Thyroid gland (tissue), 4 donors: Measurements from ENCODE around the gene GRIP1. TPM values are rescaled to one million over a fixed set of nuclear protein-coding genes. Genes with fewer than 3 reads are reported as not detected.

Source experiments
- DNase-seq, 2 donors: peaks; one replicate each; pipeline ENCODE4 v3.0.0-alpha.2; 2019
- H3K27ac ChIP-seq, 3 donors: fragments of 200-600 bp; sonication (generic); 1 replicate in 2 of 3; 2 replicates in 1 of 3; pipeline ENCODE4 v1.5.1; 2016 to 2019; ENCODE audit warnings: mild to moderate bottlenecking in 1 of 3, moderate library complexity in 1 of 3
- H3K27me3 ChIP-seq: fragments of 200-600 bp; sonication (generic); one replicate; pipeline ENCODE4 v1.5.1; 2019
- H3K36me3 ChIP-seq, 2 donors: fragments of 200-600 bp; sonication (generic); one replicate each; pipeline ENCODE4 v1.5.1; 2016 to 2019
- H3K4me1 ChIP-seq, 2 donors: fragments of 200-600 bp; sonication (generic); one replicate each; pipeline ENCODE4 v1.5.1; 2017 to 2019
- H3K4me3 ChIP-seq, 3 donors: fragments of 200-600 bp; sonication (generic); replicated peaks in 1 of 3; 1 replicate in 2 of 3; 2 replicates in 1 of 3; pipeline ENCODE4 v1.5.1; 2016; ENCODE audit warnings: mild to moderate bottlenecking in 1 of 3
- H3K9me3 ChIP-seq: fragments of 200-600 bp; sonication (generic); one replicate; pipeline ENCODE4 v1.5.1; 2017
- POLR2A ChIP-seq, 2 donors: fragments of 450-650 bp; IDR thresholded peaks; one replicate each; pipeline ENCODE4 v1.6.1; 2017; ENCODE audit warnings: antibody characterized with exemption in 2 of 2, mild to moderate bottlenecking in 2 of 2, moderate library complexity in 1 of 2
- WGBS, 2 donors: methylation state at CpG; one replicate each; pipeline ENCODE4 v1.1.5; 2017; 5-methylcytosine and 5-hydroxymethylcytosine counted together
- intact Hi-C: fragments of 100-400 bp; cut with DNase I; formaldehyde crosslinking; loops from one replicate; pipeline ENCODE4 v1.15.1; 2023
- total RNA-seq, 4 donors: library from RNA; depleted of rRNA; stranded (reverse); fragments of >200 nt; gene quantifications; one replicate each; pipeline ENCODE4 v1.2.3, GENCODE V29; 2016
- TF ChIP-seq, protein P1 (sequence below), 6 experiments: fragments of 200-600 bp in 3 of 6; fragments of 450-650 bp in 3 of 6; sonication (generic) in 3 of 6; IDR thresholded peaks; one replicate each; pipeline ENCODE4 v1.5.1; 2016 to 2019; ENCODE audit warnings: antibody characterized with exemption in 6 of 6, mild to moderate bottlenecking in 2 of 6, inconsistent platforms in 1 of 6, moderate library complexity in 1 of 6

GRIP1 gene
- total RNA-seq, 4 donors from 2014 or later = 9.9 to 21.1 (median 15.6) TPM

DNA sequence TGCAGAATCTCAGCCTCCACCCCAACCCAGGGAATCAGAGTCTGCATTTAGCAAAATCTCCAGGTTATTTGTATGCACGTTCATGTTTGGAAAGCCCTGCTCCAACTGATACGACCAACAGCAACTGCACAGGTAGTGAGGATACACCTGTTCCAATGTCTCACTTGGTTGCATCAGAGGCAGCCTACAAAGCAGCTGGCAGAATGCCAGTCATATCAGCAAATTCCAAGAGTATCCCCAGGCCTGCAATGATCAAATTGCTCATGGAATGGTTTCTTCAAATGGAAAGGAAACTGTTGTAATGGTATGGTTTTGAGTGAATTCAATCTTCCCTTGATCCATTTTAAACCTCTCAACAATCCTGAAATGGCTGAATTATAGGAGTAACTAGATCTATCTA is 75.4 kb downstream of the GRIP1 start:
- DNase-seq = peak; percentile 61 to 73
- Histone ChIP-seq H3K4me3 (no peak overlapping the region), H3K9me3 (no peaks in the 10 kb centered on the region), H3K27ac (no peak overlapping the region), H3K4me1 (peaks cover 7 to 8% of the 10 kb centered on the region in 2 donors), H3K27me3 (no peaks in the 10 kb centered on the region), H3K36me3 (no peaks in the 10 kb centered on the region)
- 7 to 25% methylated on average over 2 of the region's 2 CpGs for WGBS, 2 donors
- intact Hi-C loops = no loop called here
- no peak for TF ChIP-seq POLR2A (IDR thresholded peaks at IDR 0.05)
- TF ChIP-seq, protein P1, sequence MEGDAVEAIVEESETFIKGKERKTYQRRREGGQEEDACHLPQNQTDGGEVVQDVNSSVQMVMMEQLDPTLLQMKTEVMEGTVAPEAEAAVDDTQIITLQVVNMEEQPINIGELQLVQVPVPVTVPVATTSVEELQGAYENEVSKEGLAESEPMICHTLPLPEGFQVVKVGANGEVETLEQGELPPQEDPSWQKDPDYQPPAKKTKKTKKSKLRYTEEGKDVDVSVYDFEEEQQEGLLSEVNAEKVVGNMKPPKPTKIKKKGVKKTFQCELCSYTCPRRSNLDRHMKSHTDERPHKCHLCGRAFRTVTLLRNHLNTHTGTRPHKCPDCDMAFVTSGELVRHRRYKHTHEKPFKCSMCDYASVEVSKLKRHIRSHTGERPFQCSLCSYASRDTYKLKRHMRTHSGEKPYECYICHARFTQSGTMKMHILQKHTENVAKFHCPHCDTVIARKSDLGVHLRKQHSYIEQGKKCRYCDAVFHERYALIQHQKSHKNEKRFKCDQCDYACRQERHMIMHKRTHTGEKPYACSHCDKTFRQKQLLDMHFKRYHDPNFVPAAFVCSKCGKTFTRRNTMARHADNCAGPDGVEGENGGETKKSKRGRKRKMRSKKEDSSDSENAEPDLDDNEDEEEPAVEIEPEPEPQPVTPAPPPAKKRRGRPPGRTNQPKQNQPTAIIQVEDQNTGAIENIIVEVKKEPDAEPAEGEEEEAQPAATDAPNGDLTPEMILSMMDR (IDR thresholded peaks at IDR 0.05) = no peak

DNA sequence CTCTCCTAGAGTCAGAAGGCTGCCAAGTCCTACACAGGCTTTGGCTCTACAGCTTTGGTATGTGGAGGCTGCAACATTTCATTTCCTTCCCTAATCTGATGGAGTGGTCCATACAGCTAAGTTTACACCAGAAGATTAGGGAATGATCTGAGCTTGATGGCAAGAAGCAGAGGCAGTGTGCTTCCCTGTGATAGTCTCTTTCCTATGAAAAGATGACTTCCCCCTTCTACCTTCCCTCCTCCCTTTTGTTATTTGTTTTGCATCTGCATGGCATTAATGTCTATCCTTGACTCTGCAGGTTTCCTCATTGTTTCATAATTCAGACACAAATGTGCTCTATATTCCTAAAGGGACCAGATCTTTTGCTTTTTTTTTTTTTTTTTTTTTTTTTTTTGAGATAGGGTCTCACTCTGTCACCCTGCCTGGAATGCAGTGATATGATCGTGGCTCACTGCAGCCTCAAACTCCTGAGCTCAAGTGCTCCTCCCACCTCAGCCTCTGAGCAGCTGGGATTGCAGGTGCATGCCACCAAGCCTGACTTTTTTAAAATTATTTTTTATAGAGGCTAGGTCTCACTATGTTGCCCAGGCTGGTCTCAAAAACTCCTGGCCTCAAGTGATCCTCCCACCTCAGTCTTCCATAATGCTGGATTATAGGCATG is 76.3 kb downstream of the GRIP1 start:
- H3K27ac ChIP-seq = no peak overlapping the region
- no peaks in the 10 kb centered on the region for H3K36me3 ChIP-seq
- peaks cover 7 to 8% of the 10 kb centered on the region in 2 donors for H3K4me1 ChIP-seq
- intact Hi-C loops = no loop called here
- H3K4me3 ChIP-seq = no peak overlapping the region
- 52 to 64% methylated on average over 1 of the region's 1 CpG for WGBS, 2 donors
- TF ChIP-seq POLR2A (IDR thresholded peaks at IDR 0.05) = no peak
- DNase-seq = no peak
- no peaks in the 10 kb centered on the region for H3K9me3 ChIP-seq
- H3K27me3 ChIP-seq = no peaks in the 10 kb centered on the region

DNA sequence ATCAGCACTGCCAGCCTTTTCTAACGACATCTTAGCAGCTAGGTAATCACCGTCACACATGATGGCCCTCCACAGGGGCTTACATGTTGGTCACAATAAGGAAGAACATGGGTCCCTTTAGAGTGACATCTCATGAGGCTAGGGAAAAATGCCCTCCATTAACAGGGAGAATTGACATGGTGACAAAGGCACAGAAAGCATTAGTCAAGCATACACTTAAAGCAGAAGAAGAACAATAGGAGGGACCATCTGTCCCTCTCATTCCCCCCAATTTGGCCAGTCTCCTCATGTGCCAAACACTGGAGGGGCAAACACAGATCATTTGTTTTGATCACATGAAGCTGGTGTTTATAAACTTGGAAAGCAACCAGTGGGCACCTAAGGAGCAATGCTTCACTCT is 78.0 kb downstream of the GRIP1 start:
- TF ChIP-seq, protein P1 (IDR thresholded peaks at IDR 0.05) = no peak
- TF ChIP-seq POLR2A (IDR thresholded peaks at IDR 0.05) = no peak
- Histone ChIP-seq H3K36me3 (no peaks in the 10 kb centered on the region), H3K4me1 (peaks cover 7 to 8% of the 10 kb centered on the region in 2 donors), H3K4me3 (no peak overlapping the region), H3K9me3 (no peaks in the 10 kb centered on the region), H3K27ac (no peak overlapping the region), H3K27me3 (no peaks in the 10 kb centered on the region)
- 81 to 90% methylated on average over 2 of the region's 2 CpGs for WGBS, 2 donors
- no peak for DNase-seq
- intact Hi-C loops = no loop called here

DNA sequence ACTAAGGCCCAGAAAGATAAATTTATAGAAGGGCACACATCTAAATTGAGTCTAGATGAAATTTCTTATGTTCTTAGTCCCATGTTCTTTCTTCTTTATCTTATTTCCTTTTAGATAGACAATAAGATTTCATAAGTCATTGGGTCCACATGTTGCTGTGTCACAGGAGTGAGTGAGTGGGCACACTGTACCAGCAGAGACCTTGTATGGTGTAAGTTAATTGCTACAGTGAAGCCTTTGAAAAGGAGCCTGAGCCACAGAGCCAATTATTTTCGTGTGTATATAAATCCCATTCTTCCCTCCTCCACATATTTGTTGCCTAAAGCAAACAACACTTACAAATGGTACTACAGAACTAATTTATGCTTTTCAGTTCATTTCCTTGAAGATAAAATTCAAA is 79.1 kb downstream of the GRIP1 start:
- no peaks in the 10 kb centered on the region for H3K27me3 ChIP-seq
- TF ChIP-seq, protein P1 (IDR thresholded peaks at IDR 0.05) = no peak
- no peak for TF ChIP-seq POLR2A (IDR thresholded peaks at IDR 0.05)
- H3K9me3 ChIP-seq = no peaks in the 10 kb centered on the region
- H3K4me3 ChIP-seq = no peak overlapping the region
- no peak overlapping the region for H3K27ac ChIP-seq
- peaks cover 7 to 8% of the 10 kb centered on the region in 2 donors for H3K4me1 ChIP-seq
- no peaks in the 10 kb centered on the region for H3K36me3 ChIP-seq
- intact Hi-C loops = no loop called here
- DNase-seq = no peak
- 79 to 84% methylated on average over 1 of the region's 1 CpG for WGBS, 2 donors

DNA sequence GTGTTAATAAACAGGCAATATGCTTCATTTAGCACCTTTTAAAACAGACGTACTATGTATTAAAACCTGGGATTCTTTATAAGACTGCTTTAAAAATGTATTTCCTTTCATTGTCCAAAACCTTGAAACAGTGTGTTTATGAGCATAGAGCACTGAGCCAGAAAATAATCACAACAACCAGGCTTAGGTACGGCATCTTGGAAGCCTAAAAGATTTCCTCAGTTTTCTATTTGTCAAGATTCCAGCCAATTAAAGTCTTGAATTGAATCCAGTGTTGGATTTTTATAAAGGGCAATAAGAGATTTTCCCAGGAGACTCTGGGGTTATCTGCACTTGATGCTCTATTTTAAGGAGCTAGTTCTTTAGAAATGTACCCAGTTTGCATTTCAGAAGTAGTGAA is 80.3 kb downstream of the GRIP1 start:
- Histone ChIP-seq H3K27ac (no peak overlapping the region), H3K4me3 (no peak overlapping the region), H3K27me3 (no peaks in the 10 kb centered on the region), H3K9me3 (no peaks in the 10 kb centered on the region), H3K4me1 (peaks cover 4 to 7% of the 10 kb centered on the region in 2 donors), H3K36me3 (no peaks in the 10 kb centered on the region)
- WGBS, 2 donors = 73 to 77% methylated on average over 2 of the region's 2 CpGs
- DNase-seq = no peak
- no peak for TF ChIP-seq POLR2A (IDR thresholded peaks at IDR 0.05)
- TF ChIP-seq, protein P1 (IDR thresholded peaks at IDR 0.05) = no peak
- intact Hi-C loops = no loop called here
